RPMI7951 (cell line): ENCODE measurements around the gene ATF3. TPM values are rescaled to one million over a fixed set of nuclear protein-coding genes. Genes with fewer than 3 reads are reported as not detected.

Experiments used
- DNase-seq: peaks from one replicate; pipeline ENCODE4 v3.0.0-alpha.2; 2012; ENCODE audit warnings: low read depth
- total RNA-seq: library from RNA; depleted of rRNA; stranded (reverse); fragments of >200 nt; shearing (Covaris generic); gene quantifications from 2 replicates; pipeline ENCODE4 v1.2.3, GENCODE V29; 2014; rRNA removed

ATF3 gene, protein sequence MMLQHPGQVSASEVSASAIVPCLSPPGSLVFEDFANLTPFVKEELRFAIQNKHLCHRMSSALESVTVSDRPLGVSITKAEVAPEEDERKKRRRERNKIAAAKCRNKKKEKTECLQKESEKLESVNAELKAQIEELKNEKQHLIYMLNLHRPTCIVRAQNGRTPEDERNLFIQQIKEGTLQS
- 1.2 and 1.4 TPM in 2 replicates for total RNA-seq

DNA sequence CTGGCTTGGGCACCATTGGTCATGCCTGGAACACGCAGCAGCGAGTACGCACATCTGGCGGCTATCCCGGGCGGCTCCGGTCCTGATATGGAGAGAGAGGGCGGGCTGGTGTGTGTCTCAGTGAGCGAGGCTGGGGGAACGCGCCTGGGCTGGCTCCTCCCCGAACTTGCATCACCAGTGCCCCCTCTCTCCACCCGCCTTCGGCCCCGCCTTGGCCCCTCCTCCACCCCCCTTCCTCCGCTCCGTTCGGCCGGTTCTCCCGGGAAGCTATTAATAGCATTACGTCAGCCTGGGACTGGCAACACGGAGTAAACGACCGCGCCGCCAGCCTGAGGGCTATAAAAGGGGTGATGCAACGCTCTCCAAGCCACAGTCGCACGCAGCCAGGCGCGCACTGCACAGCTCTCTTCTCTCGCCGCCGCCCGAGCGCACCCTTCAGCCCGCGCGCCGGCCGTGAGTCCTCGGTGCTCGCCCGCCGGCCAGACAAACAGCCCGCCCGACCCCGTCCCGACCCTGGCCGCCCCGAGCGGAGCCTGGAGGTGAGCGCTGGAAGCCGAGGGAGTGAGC is at the start of gene ATF3:
Gene ATF3, plus strand, starts transcription at position 370 of the 567 bp plus-strand sequence. CDS start 6,261 bp downstream, outside the sequence.
- peak; percentile 99 for DNase-seq

DNA sequence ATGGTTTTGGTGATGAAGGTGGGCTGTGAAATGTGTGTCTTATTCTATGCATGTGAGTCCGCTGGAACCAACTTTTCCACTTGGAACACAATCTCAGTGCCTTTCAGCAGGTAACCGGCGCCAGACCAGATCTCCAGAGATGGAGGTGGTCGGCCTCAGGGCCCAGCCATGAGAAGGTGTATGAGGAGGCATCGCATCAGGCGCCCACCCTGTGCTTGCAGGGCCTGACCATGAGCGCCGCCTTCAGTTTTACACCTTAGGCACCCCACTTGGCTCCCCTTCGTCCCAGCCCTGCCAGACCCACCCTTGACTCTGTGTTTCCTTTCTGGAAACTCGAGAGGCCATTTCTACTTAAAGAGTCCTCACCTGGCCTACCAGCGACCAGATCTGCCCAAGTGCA is 48.6 kb upstream of the ATF3 start:
- DNase-seq: no peak

DNA sequence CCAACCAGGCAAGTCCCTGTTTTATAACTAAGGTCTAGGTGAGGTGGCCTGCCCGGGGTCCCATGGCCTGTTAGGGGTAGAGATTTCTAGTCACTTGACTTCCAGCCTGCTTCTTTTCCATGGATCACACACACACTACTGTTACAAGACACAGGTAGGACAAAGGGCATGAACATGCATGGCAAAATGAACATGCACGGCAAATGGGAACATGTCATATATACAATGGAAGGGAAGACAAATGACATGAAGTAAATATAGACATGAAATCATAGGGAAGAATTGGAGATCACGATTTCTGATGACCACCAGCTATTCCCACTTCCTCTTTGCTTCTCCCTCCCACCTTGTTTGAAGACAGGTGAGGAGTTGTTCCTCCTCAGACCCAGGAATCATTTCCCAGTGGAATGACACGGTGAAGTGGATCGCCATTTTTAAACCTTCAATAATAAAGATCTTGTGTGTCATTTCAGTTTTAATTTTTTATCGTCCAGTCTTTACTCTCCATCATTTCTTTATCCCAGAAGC is 47.6 kb upstream of the ATF3 start:
- DNase-seq: no peak

DNA sequence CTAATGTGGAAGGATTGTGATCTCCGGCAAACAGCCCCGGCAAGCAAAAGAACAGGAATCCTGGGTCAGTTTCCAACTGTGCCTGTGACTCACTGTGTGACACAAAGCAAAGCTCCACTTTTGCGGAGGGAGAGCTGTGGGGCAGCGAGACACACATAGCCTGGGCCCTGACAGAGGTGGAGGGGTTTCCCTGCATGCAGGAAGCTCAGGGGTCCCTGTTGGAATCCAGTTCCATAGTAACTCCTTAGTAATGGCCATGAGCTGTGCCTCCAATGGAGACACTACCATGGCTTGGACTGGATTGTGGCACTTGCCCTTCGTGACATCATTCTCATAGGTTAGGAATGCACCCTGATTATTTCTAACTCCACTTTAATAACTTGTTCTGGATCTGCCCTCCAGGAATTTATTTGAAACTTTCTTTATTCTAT is 47.0 kb upstream of the ATF3 start:
- peak; percentile 56 for DNase-seq

DNA sequence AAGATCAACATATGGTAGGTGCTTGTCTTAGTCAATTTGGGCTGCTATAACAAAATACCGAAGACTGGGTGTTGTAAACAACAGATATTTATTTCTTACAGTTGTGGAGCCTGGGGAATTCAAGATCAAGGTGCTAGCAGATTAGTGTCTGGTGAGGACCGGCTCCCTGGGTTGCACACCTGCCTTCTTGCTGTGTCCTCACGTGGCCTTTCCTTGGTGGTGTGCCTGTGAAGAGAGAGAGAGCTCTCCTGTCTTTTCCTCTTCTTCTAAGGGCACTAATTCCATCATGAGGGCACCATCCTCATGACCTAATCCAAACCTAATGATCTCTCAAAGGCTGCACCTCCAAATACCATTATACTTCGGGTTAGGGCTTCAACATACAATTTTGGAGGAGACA is 45.8 kb upstream of the ATF3 start:
- DNase-seq: no peak

DNA sequence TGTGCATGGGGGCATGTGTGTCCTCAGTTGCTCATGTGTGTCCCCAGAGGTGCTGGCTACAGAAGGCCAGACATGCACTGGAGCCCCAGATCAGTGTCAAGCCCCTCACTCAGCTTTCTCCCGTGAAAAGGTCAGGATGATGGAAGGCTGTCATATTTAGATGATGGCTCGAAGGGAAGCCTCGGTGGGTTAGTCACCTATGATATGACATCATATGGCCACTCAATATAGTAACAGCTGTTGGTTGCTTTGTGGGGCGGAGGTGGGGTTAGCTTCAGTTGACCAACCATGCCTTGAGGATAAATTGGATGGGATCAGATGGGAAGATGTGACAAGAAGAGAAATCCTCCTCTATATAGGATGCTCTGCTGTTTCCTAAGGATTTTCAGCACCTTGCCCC is 43.5 kb upstream of the ATF3 start:
- DNase-seq: no peak

DNA sequence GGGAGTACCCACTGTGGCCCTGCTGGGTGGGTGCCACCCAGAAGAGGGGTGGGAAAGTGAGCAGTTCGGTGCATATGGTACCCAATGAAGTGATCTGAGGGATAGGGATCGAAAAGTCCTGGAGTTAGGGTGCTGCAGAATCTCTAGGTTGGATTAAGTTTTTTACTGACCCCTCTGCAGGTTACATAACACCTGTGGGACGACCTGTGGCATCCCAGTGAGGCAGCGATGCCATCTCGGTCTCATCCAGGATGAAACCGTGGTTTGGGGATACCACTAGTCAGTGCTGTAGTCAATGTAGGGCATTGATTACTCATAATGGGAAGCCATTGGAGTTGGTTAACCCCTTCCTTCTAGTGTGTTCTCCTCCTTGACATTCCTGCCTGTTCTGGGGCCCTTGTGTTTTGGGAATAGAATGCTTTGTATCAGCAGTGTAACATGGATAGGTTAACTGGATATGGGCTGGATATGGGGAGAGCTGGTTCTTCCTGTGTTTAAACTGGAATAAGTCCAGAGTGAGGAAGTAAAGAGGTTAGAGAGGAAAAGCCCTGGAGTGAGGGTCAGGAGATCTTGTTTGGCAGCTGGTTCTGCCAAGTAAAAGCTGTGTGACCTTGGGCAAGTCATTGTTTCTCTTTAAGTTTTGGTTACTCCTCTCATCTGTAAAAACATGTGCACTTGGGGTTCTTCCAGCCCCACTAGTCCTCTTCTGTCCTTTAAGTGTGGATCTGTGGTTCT is 42.8 kb upstream of the ATF3 start:
- DNase-seq: no peak

DNA sequence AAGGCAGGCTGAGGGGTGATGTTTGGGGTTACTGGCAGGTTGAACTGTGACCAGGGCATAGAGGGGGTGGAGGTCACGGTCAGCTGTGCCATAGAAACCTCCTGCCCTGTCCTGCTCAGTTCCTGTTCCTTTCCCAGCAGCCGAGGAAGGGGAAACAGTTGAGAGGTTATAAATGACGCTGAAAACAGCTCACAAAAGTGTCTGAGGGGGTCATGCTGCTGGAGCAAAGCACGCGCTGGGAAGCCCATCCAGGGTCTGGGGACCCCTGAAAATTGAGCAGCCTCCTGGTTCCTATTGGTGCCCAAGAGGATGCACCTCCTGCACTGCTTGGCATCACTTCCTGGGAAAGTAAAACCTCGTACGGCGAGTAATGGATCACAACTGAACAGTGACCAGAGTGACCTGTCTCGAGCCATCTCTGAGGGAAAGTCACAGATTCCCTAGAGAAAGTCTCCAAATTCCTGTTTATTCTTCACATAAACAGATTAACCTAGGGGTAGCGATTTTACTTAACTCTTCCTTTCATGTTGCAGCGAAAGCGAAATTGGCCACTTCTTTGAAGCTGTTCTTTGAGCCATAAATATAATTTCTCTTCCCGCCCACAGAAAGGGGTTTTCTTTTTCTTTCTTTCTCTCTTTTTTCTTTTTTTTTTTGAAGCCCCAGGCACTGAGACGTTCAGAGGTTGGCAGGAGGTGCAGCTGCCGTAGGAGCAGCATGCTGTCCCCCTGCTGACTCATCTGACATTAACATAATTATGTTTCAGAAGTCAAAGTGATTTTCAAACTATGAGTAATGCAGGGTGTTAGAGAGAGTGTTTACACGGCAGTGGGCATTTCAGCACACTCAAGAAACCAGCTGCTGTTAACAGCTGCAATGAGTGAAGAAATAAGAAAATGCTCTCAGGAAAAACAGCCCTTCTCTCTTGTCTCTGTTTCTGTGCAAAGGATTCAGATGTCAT is 41.8 kb upstream of the ATF3 start:
- peak; percentile 91 for DNase-seq

DNA sequence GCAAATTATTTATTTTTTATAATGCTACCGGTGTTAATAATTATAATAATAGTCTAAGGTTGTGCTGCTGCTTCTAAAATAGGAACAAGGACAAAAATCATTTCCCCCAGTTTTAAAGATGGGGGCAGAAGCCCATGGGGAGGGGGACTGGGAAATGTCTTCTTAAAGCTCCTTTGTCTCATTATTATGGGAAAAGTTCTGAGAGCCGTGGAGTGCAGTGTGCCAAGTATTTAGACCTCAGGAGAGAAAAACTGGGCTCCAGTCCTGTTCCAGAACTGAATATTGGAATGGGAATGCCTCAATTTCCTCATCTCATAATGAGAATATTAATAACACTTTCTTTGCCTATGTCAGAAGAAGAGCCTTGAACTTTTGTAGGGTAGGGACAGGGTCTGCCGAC is 40.9 kb upstream of the ATF3 start:
- no peak for DNase-seq

DNA sequence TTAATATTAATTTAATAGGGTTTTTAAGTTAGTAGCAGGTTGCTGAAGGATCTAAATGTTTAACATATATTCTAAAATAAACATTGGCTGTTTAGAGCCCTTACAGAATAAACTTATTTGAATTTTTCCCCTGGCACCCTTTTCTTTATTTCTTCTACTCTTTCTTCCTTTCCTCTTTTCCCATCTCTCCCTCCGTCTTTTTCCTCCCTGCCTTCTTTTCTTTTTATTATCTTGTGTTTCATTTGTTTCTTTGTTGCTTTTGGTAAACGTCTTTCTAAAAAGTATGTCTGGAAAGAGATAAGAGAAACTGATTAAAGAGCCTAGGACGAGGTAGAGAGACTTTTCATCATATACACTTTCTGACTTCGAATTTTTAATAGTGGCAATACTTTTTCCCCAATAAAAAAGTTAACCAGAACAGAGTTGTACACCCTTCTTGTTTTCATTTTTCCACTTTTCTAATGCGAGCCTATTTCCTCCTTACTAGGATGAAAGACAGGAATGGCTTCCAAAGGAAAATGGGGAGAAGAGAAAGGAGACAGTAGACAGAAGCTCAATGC is 39.5 kb upstream of the ATF3 start:
- DNase-seq: no peak

DNA sequence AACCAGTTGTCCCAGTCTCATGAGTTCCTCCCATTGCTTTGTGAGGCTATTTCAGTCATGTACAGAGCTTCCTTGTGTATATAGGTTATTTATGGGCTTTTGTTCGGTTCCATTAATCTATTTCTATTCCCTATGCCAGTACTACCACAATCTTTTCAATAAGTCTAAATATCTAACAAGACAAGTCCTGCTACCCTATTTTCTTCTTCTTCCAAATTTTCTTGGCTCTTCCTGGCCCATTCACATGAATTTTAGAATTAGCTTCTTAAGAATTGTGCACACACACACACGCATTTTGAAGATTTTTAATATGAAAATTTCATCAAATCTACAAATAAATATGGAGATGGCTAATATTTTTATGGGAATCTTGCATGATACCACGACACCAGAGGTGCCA is 33.8 kb upstream of the ATF3 start:
- no peak for DNase-seq

DNA sequence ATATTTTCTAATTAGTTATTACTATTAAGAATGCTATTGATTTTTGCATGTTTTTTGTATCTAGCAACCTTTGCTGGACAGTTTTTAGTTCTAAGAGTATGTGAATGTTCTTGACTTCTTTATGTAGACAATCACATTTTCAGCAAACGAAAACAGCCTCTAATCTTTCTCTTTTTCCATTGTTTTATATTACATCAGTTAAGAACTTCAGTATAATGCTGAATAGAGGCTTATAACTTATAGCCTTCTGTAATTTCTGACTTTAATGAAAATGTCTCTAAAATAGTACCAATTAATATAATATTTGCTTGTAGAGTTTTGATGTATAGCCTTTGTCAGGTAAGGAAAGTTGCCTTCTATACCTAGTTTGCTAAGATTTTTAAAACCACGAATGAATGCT is 33.2 kb upstream of the ATF3 start:
- no peak for DNase-seq

DNA sequence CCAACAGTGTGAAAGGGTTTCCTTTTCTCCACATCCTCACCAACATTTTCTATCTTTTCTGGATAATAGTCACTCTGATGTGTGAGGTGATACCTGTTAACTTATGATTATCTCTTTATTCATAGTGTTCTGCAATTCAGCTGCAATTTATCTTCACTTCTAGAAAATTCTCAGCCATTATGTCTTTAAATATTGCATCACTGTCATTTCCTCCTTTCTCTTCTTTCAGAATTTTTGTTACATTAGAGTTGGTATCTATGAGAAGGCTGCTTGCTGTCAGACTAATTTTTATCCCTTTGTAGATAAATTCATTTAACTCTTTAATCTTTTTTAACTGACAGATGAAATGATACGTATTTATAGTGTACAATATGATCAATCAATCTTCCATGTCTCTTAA is 30.5 kb upstream of the ATF3 start:
- no peak for DNase-seq

DNA sequence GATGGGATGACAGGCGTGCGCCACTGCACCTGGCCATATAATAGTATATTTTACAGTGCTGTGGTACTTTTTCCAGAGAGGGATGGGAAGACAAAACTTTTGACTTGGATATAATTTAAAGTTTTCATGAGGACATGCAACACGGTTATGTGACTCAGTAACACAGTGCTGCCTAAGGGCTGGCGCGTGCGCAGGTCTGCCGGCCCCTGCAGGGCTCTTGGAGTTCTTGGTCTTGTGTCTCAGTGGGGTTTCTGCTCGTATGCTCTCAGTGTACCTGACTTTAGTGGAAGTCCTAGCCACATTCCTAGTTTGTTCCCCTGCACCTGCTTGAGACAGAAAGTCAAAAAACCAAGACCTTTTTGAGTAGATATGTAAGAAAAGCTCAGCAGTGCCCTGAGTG is 27.5 kb upstream of the ATF3 start:
- no peak for DNase-seq

DNA sequence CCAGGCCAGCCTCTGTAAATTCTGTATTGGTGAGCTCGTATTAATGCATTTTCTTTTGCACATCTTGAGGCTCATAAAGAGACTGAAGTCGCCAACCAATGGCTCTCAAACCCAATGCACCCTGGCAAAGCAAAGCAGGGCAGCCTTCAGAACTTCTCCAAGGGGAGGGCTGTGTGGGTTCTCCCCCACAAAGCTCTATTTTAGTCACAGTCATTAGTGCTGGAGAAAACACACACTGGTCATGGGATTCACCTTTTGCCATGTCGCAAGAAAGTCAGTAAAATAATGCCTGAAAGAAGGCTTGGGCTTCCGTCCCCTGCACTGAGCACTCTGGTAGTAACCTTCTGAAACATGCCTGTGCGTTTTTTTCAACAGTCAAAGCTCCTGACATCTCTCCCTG is 26.3 kb upstream of the ATF3 start:
- DNase-seq: no peak

DNA sequence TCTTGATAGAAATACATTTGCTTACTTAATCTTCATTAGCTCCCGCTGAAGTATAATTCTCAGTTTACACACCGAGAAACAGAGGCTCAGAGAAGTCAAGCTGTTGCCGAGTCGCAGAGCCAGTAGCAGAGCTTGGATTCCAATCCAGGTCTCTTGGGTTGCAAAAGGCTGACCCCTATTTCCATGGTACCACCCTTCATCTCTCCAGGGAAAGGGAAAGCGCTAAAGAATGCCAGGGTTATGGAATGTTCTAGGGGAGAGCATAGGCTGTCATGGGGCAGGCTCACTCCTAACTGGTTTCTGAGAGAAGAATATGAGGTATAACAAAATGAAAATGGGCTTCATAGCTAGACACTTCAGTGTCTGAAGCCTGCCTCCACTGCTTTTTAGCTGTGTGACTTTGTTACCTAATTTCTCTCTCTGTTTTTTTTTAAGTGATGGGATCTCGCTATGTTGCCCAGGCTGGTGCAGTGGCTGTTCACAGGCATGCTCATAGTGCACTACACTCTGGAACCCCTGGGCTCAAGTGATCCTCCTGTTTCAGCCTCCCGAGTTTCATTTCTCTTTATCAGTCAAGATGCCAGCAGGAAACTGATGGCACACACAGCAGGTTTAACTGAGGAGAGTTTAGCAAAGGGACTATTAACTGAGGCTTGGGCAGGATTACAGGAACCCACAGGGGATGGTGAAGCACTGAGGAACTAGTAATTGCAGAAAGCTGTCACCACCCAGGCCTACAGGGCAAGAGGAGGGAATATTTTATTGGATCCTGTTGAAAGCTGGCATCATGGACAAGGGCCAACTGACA is 25.5 kb upstream of the ATF3 start:
- DNase-seq: no peak

DNA sequence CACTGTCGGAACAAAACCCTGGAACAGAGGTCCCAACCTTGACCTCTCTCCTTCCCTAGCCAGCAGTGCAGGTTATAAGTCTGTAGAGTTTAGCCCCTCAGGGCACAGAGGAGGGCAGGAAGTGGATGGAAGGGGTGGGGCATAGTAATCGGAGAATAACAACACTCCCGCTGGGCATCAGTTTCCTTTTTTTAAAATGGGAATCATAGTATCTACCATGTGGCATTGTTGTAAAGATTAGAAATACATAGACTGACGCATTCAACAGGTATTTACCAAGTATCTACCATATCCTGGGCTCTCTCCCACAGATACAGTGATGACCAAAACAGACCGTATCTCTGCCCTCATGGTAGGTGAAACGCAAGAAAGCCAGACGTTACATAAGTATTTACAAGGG is 24.9 kb upstream of the ATF3 start:
- DNase-seq: no peak

DNA sequence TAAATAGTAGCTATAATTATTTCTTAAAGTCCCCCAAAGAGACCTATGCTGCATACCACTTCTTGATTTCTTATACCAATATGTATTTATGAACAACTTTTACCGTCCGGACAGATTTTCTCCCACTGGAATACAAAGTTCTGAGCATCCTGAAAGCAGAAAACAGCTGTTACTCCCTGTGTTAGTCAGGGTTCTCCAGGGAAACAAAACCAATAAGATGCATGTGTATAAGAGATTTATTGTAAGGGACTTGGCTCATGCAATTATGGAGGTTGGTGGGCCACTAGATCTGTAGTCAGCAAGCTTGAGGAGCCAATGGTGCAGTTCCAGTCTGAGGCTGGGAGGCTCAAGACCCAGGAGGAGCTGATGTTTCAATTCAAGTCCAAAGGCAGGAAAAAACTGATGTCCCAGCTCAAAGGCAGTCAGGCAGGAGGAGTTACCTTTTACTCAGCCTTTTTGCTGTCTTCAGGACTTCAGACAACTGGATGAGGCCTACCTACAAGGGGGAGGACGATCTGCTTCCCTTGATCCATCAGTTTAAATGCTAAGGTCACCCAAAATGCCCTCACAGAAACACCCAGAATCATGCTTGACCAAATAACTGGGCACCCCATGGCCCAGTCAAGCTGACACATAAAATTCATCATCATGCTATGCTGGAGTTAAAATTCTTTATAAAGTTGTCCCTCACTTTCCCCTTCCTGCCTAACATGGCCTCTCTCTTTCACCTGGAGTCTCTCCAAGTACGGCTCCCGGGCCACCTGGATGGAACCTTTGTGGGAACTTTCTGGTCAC is 24.3 kb upstream of the ATF3 start:
- DNase-seq: no peak

DNA sequence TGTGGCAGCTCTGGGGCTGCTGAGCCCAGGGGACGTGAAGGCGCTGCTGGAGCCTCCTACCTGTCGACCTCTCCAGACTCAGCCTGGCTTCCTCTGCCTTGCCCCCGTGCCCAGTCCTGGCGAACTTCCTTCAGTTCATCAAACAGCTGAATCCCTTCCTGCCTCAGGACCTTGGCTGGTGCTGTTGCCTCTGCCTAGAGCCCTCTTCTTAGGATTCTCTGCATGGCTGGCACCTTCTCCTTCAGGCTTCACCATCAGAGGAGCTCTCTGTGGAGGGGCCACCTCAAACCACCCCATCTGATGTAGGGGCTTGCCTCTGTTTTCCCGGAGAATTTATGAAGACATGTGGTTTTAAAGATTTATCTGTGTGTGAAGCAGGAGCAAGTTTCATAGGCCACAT is 23.4 kb upstream of the ATF3 start:
- DNase-seq: no peak
